HG03103 (cell line): ENCODE data around the gene MGMT.

Experiments used
- ATAC-seq: cut with Tn5 transposase; IDR thresholded peaks from one replicate; pipeline ENCODE4 v1.9.1; 2021; ENCODE audit warnings: low read depth; ENCODE audit not compliant: unreplicated experiment

The MGMT gene

GRCh38 chr10:129538236-129538635 is 71.2 kb downstream of the MGMT start:
- ATAC-seq, result no peak

DNA sequence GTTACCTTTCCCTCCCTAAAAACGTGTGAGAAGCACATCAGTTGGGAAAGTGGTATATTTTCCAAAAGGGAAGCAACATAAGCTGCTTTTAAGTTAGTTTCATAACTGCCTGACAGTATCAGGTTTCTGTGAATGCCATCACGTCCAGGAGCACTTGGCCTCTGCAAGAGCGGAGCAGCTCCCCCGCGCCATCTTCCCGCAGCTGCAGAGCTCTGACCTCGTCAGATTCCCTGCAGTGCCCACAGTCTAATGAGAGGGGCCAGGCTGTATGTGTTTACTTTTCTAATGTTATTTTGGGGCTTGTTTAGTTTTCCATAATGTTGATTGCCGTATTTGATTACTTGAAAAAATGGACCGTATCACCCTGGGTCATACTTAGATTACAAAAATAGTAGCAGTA is 74.2 kb downstream of the MGMT start:
- ATAC-seq, result no peak

GRCh38 chr10:129541748-129542487 is 74.9 kb downstream of the MGMT start:
- ATAC-seq, result no peak

DNA sequence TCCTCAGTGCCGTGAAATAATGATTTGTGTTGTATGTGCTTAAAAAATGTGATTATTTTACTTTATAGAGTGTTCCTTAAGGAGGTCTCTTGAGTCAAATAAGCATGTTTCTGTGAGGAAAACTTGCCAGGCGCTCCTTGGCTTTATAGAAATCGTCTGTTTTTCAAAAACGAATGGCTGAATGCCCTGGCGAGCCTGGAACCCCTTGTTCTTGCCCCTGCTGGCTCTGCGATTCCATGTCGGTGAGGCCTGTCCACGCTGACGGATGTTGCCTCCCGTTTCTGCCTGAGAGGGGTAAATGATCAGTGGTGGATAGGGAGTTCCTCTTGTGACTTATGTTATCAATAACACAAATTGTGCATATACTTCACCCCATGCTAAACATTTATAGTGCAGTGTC is 75.5 kb downstream of the MGMT start:
- ATAC-seq, result no peak

GRCh38 chr10:129544205-129545202 is 77.5 kb downstream of the MGMT start:
- ATAC-seq, result no peak

- no peak for ATAC-seq
Measured at GRCh38 chr10:129545261-129545660, 78.2 kb downstream of the MGMT start.

- ATAC-seq, result no peak
Measured at GRCh38 chr10:129546106-129546505, 79.1 kb downstream of the MGMT start.

DNA sequence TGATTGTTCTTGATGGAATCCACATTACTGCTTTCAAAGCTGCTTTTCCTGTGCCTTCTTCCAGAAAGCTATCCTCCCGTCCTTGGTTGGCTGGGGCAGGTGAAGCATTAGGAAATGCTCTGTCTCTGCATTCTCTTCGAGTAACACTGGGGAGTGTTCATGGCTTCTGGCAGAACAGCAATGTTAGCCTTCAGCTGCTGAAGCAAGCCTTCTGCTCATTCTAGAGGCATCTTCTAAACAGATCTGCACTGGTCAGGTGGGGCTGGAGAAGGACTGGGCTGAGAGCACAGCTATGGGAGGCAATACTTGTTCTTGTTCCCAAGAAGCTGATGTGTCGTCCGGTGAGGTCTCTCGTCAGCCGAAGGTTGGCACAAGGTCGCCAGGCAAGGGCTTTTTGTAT is 80.6 kb downstream of the MGMT start:
- no peak for ATAC-seq

GRCh38 chr10:129548600-129548999 is 81.6 kb downstream of the MGMT start:
- no peak for ATAC-seq

DNA sequence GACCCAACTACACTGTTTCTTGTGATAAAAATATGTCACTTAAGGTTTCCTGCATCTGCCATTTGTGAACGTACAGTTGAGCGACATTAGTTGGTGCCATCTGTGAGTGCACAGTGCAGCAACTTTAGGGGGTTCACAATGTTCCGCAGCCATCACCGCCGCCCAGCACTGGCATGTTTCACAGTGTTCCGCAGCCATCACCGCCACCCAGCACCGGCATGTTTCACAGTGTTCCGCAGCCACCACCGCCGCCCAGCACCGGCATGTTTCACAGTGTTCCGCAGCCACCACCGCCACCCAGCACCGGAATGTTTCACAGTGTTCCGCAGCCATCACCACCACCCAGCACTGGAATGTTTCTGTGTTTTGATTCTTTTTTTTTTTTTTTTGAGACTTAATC is 83.0 kb downstream of the MGMT start:
- no peak for ATAC-seq

DNA sequence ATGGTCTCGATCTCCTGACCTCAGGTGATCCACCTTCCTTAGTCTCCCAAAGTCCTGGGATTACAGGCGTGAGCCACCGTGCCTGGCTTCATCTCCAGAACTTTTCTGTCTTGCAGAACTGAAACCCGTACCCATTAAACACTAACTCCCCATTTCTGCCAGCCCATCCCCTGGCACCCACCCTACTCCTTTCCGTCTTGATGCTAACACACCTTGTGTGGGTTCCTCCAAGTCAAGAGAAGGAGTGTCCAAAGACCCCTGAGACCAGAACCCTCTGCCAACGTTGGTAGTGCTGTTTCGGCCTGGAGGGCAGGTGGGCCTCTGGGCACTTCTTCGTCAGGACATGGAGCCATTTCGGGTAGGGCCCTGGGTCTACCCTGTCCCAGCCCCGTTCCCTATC is 83.6 kb downstream of the MGMT start:
- no peak for ATAC-seq

GRCh38 chr10:129552119-129552518 is 85.1 kb downstream of the MGMT start:
- ATAC-seq, result peak; percentile 72

GRCh38 chr10:129553928-129554327 is 86.9 kb downstream of the MGMT start:
- no peak for ATAC-seq

- ATAC-seq, result no peak
Measured at GRCh38 chr10:129556316-129556715, 89.3 kb downstream of the MGMT start.

GRCh38 chr10:129560361-129560760 is 93.3 kb downstream of the MGMT start:
- no peak for ATAC-seq

GRCh38 chr10:129562487-129562886 is 95.4 kb downstream of the MGMT start:
- ATAC-seq, result no peak

DNA sequence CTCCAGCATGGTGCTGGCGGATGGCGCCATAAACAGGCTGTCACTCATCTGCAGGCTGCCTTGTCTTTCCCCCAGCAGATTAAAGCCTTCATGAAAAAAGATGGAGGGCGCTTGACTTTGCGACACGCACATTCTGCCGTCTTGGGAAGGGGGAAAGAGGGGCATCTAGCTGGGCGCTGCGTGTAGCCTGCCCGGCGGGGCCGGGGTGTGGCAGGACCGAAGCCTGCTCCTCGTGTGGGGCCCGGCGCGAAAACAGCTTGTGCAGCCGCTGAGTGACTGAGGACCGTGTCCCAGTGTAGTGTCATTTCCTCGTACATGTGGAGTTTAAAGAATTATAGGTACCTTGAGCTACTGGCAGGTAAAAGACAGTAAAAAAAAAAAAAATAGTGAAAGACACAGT is 97.9 kb downstream of the MGMT start:
- no peak for ATAC-seq

GRCh38 chr10:129568583-129569344 is 101.7 kb downstream of the MGMT start:
- no peak for ATAC-seq

- ATAC-seq, result no peak
Measured at GRCh38 chr10:129570185-129570584, 103.1 kb downstream of the MGMT start.

DNA sequence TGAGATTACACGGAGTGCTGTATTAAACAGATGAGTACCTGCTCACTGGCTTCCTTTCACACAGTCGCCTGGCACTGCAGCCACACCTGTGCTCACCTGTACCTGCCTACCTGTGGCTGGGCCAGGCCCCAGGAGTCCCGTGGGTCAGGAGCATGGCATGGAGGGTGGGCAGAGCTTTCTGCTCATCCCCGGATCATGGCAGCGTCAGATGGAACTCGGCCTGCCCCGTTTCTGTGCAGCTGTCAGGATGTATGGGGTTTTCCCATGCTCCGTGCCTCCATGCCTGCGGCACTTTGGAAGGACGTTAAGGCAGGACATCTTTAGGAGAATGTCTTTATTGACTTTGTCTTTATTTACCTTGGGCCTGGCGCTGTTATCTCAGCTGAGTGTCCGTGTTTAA is 112.2 kb downstream of the MGMT start:
- ATAC-seq, result no peak

DNA sequence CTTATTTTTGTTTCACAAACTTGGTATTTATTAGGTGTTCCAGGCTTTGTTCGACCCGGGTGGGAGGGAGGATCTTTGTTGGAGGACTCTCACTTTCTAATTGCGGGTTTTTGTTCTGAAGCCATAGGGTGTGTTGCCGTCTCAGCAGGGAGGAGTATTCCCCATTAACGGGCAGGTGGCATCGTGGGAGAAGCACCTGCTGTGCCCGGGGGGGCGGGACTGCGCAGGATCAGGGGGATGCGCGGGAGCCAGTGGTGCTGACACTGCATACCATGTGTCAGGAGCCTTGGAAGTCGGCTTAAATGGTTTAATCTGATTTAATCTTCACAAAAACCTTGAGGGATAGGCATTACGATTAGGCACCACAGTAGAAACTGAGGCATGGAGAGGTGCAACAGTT is 113.0 kb downstream of the MGMT start:
- ATAC-seq, result no peak
